Activated CD8-positive, alpha-beta memory T cell treated with anti-CD3 and anti-CD28 coated beads, Interleukin-2, amount 10 ng/mL, durations not matched to agents 7 days and 5 days (primary cell): ENCODE results near the gene PJA1. TPM values are rescaled to one million over a fixed set of nuclear protein-coding genes. Genes with fewer than 3 reads are reported as not detected.

ENCODE experiments used
- ATAC-seq: fragments of 150-1000 bp; cut with Tn5 transposase; one replicate; pipeline ENCODE4 v1.10.0; 2021; ENCODE audit warnings: moderate library complexity
- CTCF ChIA-PET: fragments of 350-600 bp; sonication (Branson Sonifier 250); formaldehyde crosslinking; loops from one replicate; lab custom pipeline; 2021; ENCODE audit warnings: antibody characterized with exemption; lab: Charles Lee
- DNase-seq: peaks from one replicate; pipeline ENCODE4 v3.0.0-alpha.2; 2020
- H3K27ac Mint-ChIP-seq: one replicate; pipeline ENCODE4 v1.8.0; 2021; ENCODE audit warnings: mild to moderate bottlenecking, mixed read lengths
- H3K27me3 Mint-ChIP-seq: one replicate; pipeline ENCODE4 v1.8.0; 2021; ENCODE audit warnings: mixed read lengths
- H3K36me3 Mint-ChIP-seq: one replicate; pipeline ENCODE4 v1.8.0; 2021; ENCODE audit warnings: mild to moderate bottlenecking, mixed read lengths
- H3K4me1 Mint-ChIP-seq: one replicate; pipeline ENCODE4 v1.8.0; 2021; ENCODE audit warnings: mixed read lengths
- H3K4me3 Mint-ChIP-seq: one replicate; pipeline ENCODE4 v1.8.0; 2021; ENCODE audit warnings: mild to moderate bottlenecking, moderate library complexity, mixed read lengths
- H3K9me3 Mint-ChIP-seq: one replicate; pipeline ENCODE4 v1.8.0; 2022; ENCODE audit warnings: low read depth, mixed read lengths
- total RNA-seq, 2 experiments: library from RNA; stranded (reverse); gene quantifications; one replicate each; pipeline ENCODE4 v1.2.3, GENCODE V29; 2021

The PJA1 gene
- total RNA-seq, 2 experiments from 2014 or later: 17.5 to 20.1 TPM

DNA sequence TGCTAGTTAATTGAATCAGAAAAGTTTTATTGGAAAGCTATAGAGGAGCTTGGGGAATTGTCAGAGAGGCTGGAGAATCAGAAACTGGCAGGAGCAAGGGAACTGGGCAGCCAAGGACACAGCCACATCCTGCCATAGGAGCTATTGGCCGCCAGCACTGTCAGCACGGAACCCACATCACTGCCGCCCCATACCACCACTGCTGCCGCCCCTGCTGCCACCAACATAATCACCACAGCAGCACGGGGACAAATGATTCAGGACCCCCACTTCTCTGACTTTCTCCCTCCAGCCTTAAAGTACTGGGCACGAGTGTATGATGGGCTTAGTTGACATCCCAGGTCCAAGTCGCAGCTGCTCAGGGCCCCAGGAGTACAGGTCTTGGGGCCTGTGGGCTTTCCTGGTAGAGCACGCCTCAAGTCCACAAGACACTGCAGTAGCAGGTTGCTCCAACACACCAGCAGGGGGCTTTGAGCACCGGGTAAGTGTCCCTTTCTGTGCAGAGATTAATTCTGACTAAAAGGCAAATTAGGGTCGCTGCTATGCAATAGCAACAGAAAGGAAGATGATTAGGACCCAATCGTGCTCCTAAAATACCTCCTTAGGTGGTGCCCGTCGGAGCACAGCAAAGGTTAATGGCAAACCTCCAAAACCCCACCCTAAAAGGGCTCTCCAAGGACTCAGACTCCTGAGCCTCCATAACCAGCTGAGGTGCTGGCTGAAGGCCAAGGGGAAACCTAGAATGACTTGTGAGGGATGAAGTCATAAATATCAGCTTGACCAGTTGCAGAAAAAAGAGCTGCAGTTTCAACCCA lies 6.9 kb downstream of the PJA1 start:
- H3K36me3 Mint-ChIP-seq: peaks cover 13% of the 10 kb centered on the region
- no peak overlapping the region for H3K27ac Mint-ChIP-seq
- no peaks in the 10 kb centered on the region for H3K9me3 Mint-ChIP-seq
- DNase-seq (peak; percentile 48), ATAC-seq (peak; percentile 45)
- CTCF ChIA-PET: interaction anchor here (0.6 to 1.8 kb wide), 3 partner anchors 64 to 329 kb away, joined by 3 to 5 read pairs (median 5); partner anchors contain the start of gene EFNB1
- H3K4me3 Mint-ChIP-seq: no peak overlapping the region
- H3K27me3 Mint-ChIP-seq: no peaks in the 10 kb centered on the region
- H3K4me1 Mint-ChIP-seq: peaks cover 17% of the 10 kb centered on the region

DNA sequence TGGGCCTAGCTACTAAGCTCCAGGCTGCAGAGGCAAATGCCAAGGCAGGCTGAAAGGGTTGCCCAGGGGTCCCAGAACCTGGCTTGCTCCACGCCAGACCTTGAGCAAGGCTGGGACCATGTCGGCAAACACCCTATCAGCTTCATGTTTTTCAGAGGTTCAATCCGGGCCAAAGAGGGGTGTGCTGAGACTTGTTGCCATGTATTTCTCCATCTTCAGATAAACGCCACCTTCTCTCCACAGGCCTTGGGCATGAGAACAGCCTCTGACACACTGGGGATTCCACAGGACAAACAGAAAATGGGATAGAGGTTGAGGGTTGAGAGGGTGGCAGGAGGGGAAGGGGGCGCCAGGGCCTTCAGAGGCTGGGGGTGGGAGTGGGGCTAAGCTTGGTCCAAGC lies 8.6 kb downstream of the PJA1 start:
- no peak overlapping the region for H3K4me3 Mint-ChIP-seq
- no peaks in the 10 kb centered on the region for H3K9me3 Mint-ChIP-seq
- no peak overlapping the region for H3K27ac Mint-ChIP-seq
- ATAC-seq (no peak), DNase-seq (no peak)
- CTCF ChIA-PET: no interaction called here
- peaks cover 2% of the 10 kb centered on the region for H3K36me3 Mint-ChIP-seq
- no peaks in the 10 kb centered on the region for H3K27me3 Mint-ChIP-seq
- H3K4me1 Mint-ChIP-seq: peaks cover 2% of the 10 kb centered on the region

GRCh38 chrX:69155786-69156520 lies 9.3 kb downstream of the PJA1 start:
- DNase-seq: no peak
- Mint-ChIP-seq H3K27me3 (no peaks in the 10 kb centered on the region), H3K4me3 (no peak overlapping the region), H3K27ac (no peak overlapping the region), H3K4me1 (peaks cover 2% of the 10 kb centered on the region), H3K36me3 (no peaks in the 10 kb centered on the region), H3K9me3 (no peaks in the 10 kb centered on the region)
- ATAC-seq: no peak
- CTCF ChIA-PET: no interaction called here

DNA sequence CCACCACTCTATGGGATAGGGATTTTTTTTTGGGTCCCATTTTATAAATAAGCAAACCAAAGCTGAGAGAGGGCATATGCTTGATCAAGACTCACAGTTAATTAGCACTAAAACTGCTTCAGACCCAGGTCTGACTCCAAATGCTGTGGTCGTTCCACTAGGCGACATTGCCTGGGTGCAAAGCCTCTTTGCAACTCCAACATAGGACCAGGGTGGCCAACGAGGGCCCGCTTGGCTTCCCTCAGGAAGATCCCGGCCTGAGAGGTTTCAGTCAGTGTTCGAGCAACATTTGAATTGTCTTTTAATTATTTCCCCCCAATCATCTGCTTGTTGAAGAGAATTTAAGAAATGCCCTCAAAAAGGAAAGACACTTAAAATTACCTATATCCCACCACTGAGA lies 11.2 kb downstream of the PJA1 start:
- Mint-ChIP-seq H3K36me3 (no peaks in the 10 kb centered on the region), H3K4me3 (no peak overlapping the region), H3K4me1 (peaks cover 2% of the 10 kb centered on the region), H3K9me3 (no peaks in the 10 kb centered on the region), H3K27ac (no peak overlapping the region), H3K27me3 (no peaks in the 10 kb centered on the region)
- CTCF ChIA-PET: no interaction called here
- DNase-seq: no peak
- no peak for ATAC-seq

GRCh38 chrX:69153060-69153730 lies 12.1 kb downstream of the PJA1 start:
- DNase-seq (no peak), ATAC-seq (no peak)
- Mint-ChIP-seq H3K27me3 (no peaks in the 10 kb centered on the region), H3K4me3 (no peak overlapping the region), H3K4me1 (no peaks in the 10 kb centered on the region), H3K36me3 (no peaks in the 10 kb centered on the region), H3K27ac (no peak overlapping the region), H3K9me3 (no peaks in the 10 kb centered on the region)
- CTCF ChIA-PET: no interaction called here

DNA sequence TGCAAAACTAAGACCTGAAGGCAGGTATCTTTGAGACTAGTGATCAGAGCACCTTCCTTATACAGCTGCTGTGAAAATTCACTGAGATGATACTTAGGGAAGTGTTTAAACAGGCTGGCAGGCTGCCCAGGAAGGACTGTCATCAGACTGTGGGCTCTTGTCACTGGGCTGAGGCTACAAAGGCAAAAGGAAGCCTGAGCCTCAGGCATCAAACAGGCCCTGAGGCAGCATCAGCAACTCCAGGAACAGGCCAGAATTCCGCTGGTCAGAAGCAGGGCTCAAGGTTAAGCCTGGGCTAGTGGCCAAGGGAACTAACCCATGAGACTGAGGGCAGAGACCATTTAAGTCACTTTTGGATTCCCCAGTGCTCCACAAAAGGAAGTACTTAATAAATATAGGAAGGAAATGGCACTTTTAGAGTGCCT lies 12.8 kb downstream of the PJA1 start:
- Mint-ChIP-seq H3K27me3 (no peaks in the 10 kb centered on the region), H3K9me3 (no peaks in the 10 kb centered on the region), H3K4me1 (no peaks in the 10 kb centered on the region), H3K36me3 (no peaks in the 10 kb centered on the region), H3K27ac (no peak overlapping the region), H3K4me3 (no peak overlapping the region)
- CTCF ChIA-PET: no interaction called here
- ATAC-seq (no peak), DNase-seq (no peak)

GRCh38 chrX:69151866-69152284 lies 13.4 kb downstream of the PJA1 start:
- CTCF ChIA-PET: no interaction called here
- Mint-ChIP-seq H3K9me3 (no peaks in the 10 kb centered on the region), H3K4me1 (no peaks in the 10 kb centered on the region)

DNA sequence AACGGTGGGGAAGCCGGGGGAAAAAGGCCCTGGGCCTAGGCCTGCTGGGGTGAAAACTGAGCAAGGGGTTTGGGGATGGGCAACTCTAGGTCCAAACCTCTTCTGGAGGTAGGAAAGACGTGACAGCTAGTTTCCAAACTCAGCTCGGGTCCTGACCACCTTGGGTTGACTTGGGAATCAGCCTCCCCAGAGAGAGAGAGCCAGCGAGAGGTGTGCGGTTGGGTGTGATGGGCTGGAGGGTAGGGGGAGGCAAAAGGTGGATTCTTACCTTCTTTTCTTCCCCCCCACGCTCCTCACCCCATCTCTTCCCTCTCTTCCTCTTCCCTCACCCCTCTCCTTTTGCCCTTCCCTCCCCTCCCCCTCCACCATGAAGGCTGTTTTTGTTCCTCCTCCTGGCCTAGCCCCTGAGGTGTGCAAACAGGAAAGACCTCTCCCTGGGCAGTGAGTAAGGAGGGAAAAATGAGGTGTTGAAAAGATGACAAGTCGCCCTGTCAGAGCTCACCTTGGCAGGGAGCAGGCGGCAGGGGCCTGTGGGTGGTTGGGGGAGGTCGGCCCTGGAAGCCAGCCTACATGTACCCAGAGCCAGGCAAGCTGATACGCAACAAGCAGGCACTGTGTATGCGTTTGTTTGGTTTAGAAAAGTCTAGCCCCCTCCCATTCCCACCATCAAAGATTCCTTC lies 14.8 kb downstream of the PJA1 start:
- H3K4me3 Mint-ChIP-seq: no peak overlapping the region
- no peak for DNase-seq
- H3K4me1 Mint-ChIP-seq: no peaks in the 10 kb centered on the region
- CTCF ChIA-PET: no interaction called here
- no peak for ATAC-seq
- no peak overlapping the region for H3K27ac Mint-ChIP-seq
- H3K36me3 Mint-ChIP-seq: no peaks in the 10 kb centered on the region
- H3K9me3 Mint-ChIP-seq: no peaks in the 10 kb centered on the region
- H3K27me3 Mint-ChIP-seq: no peaks in the 10 kb centered on the region

More at GRCh38 chrX:69151866-69152284, 13.4 kb downstream of the PJA1 start:
- Mint-ChIP-seq H3K27me3 (no peaks in the 10 kb centered on the region), H3K4me3 (no peak overlapping the region), H3K36me3 (no peaks in the 10 kb centered on the region), H3K27ac (no peak overlapping the region)
- no peak for DNase-seq
- no peak for ATAC-seq

DNA sequence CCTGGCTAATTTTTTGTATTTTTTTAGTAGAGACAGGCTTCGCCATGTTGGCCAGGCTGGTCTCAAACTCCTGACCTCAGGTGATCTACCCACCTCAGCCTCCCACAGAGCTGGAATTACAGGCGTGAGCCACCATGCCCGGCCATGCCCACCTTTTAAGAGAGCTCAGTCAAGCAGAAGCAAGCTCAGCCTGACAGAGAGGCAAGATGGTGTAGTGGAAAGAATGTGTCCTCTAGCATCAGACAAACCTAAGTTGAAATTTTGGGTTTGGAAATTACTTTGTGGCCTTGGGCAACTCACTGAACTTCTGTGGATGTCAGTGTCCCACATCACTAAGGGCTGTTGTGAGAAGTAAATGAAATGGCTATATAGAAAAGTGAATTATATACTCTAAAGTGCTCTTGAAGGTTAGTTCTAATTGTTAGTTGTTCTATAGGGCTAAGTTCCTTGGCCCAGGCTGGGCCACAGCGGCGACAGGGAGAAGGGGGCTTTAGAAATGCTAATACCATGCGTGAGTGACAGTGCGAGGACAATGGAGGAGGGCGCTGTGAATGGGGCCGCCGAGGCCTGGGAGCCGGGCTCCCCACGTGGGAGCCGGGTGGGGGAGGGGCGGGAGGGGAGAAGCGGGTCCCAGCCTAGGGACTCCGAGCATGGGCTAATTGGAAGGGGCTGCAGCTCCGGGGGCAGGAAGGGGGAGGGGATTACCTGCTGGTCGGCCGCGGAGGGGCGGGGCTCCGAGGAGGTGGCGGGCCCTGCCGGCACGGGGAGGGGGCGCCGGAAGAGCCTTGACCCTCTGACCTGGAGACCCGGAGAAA lies 15.6 kb downstream of the PJA1 start:
- Mint-ChIP-seq H3K4me3 (no peak overlapping the region), H3K27me3 (no peaks in the 10 kb centered on the region), H3K4me1 (no peaks in the 10 kb centered on the region), H3K27ac (no peak overlapping the region), H3K36me3 (no peaks in the 10 kb centered on the region), H3K9me3 (no peaks in the 10 kb centered on the region)
- DNase-seq (no peak), ATAC-seq (no peak)
- CTCF ChIA-PET: no interaction called here

DNA sequence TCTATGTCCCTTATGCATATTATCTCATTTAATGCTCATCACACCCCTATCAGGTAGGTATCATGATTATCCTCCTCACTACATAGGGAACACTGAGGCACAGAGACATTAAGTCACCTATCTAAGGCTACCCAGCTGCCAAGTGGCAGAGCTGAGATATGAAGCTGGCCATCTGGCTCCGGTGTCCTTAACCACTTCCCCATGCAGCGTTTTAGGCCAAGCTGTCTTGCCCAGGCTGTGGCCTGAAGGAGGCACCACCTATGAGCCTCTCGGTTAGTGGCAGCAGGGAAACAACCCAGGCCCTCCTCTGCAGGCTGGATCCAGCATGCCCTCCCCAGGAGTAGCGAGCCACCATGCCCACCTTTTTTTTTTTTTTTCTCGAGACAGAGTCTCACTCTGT lies 16.3 kb downstream of the PJA1 start:
- CTCF ChIA-PET: no interaction called here
- no peaks in the 10 kb centered on the region for H3K36me3 Mint-ChIP-seq
- H3K4me1 Mint-ChIP-seq: no peaks in the 10 kb centered on the region
- H3K27me3 Mint-ChIP-seq: no peaks in the 10 kb centered on the region
- H3K9me3 Mint-ChIP-seq: no peaks in the 10 kb centered on the region
- ATAC-seq (no peak), DNase-seq (no peak)
- H3K27ac Mint-ChIP-seq: no peak overlapping the region
- H3K4me3 Mint-ChIP-seq: no peak overlapping the region

DNA sequence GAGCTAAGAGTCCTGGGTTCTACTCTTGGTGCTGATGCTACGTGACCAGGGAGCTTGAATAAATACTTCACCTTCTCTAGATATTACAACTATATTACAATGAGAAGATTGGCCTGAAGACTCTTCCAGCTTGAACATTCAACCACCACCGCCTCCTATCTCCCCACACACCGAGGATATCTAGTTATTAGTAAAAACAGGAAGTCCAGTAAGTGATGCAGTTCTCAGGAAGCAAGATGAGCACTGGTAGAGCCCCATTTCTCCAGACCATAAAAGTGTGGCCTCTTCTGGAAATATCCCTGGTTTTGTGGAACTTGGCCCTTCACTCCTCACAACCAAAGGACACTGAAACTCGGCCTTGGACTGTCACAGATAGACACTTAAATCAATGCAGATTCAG lies 18.5 kb downstream of the PJA1 start:
- Mint-ChIP-seq H3K36me3 (no peaks in the 10 kb centered on the region), H3K4me3 (no peak overlapping the region), H3K4me1 (no peaks in the 10 kb centered on the region), H3K27me3 (no peaks in the 10 kb centered on the region), H3K27ac (no peak overlapping the region), H3K9me3 (no peaks in the 10 kb centered on the region)
- no peak for ATAC-seq
- CTCF ChIA-PET: interaction anchor here (1.0 kb wide), 1 partner anchor 324 kb away, joined by 3 read pairs; no protein-coding TSS in a partner anchor
- no peak for DNase-seq

GRCh38 chrX:69145714-69146113 lies 19.5 kb downstream of the PJA1 start:
- no peak for ATAC-seq
- no peak for DNase-seq
- no peak overlapping the region for H3K27ac Mint-ChIP-seq
- H3K4me1 Mint-ChIP-seq: no peaks in the 10 kb centered on the region
- H3K36me3 Mint-ChIP-seq: no peaks in the 10 kb centered on the region
- no peak overlapping the region for H3K4me3 Mint-ChIP-seq
- CTCF ChIA-PET: interaction anchor here (1.0 kb wide), 1 partner anchor 323 kb away, joined by 3 read pairs; no protein-coding TSS in a partner anchor
- H3K9me3 Mint-ChIP-seq: no peaks in the 10 kb centered on the region
- H3K27me3 Mint-ChIP-seq: no peaks in the 10 kb centered on the region
